Smooth muscle cell (in vitro differentiated cells): ENCODE data around the gene PLEKHJ1. TPM values are rescaled to one million over a fixed set of nuclear protein-coding genes. Genes with fewer than 3 reads are reported as not detected.

Experiments
- DNase-seq: peaks from one replicate; lab custom pipeline; 2025; ENCODE audit not compliant: unreplicated experiment; lab: John Stamatoyannopoulos, UW
- H2AFZ ChIP-seq: fragments of 200-600 bp; sonication (generic); 2 replicates; pipeline ENCODE4 v1.6.0; 2016; ENCODE audit warnings: antibody characterized with exemption, low read depth, mild to moderate bottlenecking
- H3F3A ChIP-seq: fragments of 200-600 bp; sonication (generic); 2 replicates; pipeline ENCODE4 v1.6.0; 2017; ENCODE audit warnings: antibody characterized with exemption, low read depth
- H3K27ac ChIP-seq: fragments of 200-600 bp; sonication (generic); 2 replicates; pipeline ENCODE4 v1.5.1; 2016; ENCODE audit warnings: low read depth, mild to moderate bottlenecking
- H3K27me3 ChIP-seq: fragments of 200-600 bp; sonication (generic); 2 replicates; pipeline ENCODE4 v1.6.1; 2016; ENCODE audit warnings: low read depth, mild to moderate bottlenecking
- H3K36me3 ChIP-seq: fragments of 200-600 bp; sonication (generic); 2 replicates; pipeline ENCODE4 v1.5.1; 2016; ENCODE audit warnings: low read depth
- H3K4me1 ChIP-seq: fragments of 200-600 bp; sonication (generic); 2 replicates; pipeline ENCODE4 v1.5.1; 2016; ENCODE audit warnings: low read depth
- H3K4me2 ChIP-seq: fragments of 200-600 bp; sonication (generic); 2 replicates; pipeline ENCODE4 v1.6.0; 2016; ENCODE audit warnings: mild to moderate bottlenecking
- H3K4me3 ChIP-seq: fragments of 200-600 bp; sonication (generic); 2 replicates; pipeline ENCODE4 v1.5.1; 2016; ENCODE audit warnings: mild to moderate bottlenecking
- H3K79me2 ChIP-seq: fragments of 200-600 bp; sonication (generic); 2 replicates; pipeline ENCODE4 v1.6.0; 2016; ENCODE audit warnings: low read depth, mild to moderate bottlenecking
- H3K9ac ChIP-seq: fragments of 200-600 bp; sonication (generic); 2 replicates; pipeline ENCODE4 v1.6.0; 2016; ENCODE audit warnings: low read depth
- H3K9me3 ChIP-seq: fragments of 200-600 bp; sonication (generic); replicated peaks from 2 replicates; pipeline ENCODE4 v1.5.1; 2016; ENCODE audit warnings: low read depth
- H4K20me1 ChIP-seq: fragments of 200-600 bp; sonication (generic); 2 replicates; pipeline ENCODE4 v1.6.0; 2016; ENCODE audit warnings: low read depth
- CTCF ChIP-seq: fragments of 200-600 bp; sonication (generic); IDR thresholded peaks from 2 replicates; pipeline ENCODE4 v1.5.1; 2017; ENCODE audit warnings: borderline replicate concordance, mild to moderate bottlenecking, antibody characterized with exemption; ENCODE audit not compliant: insufficient read depth, poor library complexity, severe bottlenecking
- WGBS: methylation state at CpG from one replicate; pipeline ENCODE4 v1.1.7; 2016; ENCODE audit warnings: low lambda C conversion rate; 5-methylcytosine and 5-hydroxymethylcytosine counted together
- polyA plus RNA-seq: library from polyadenylated mRNA; unstranded; fragments of >200 nt; fragmentation: Nextera tagmentation; extraction: Ambion mirVana; gene quantifications from 2 replicates; pipeline ENCODE4 v1.2.1, GENCODE V29; 2016
- total RNA-seq: library from RNA; depleted of rRNA; stranded (reverse); fragments of >200 nt; gene quantifications from 2 replicates; pipeline ENCODE4 v1.2.3, GENCODE V29; 2014

Gene PLEKHJ1
- total and polyA plus RNA-seq, 2 experiments from 2014 or later = 38.6 to 76.5 TPM

GRCh38 chr19:2231621-2232221 is 4.4 kb downstream of the PLEKHJ1 start:
- TF ChIP-seq CTCF = peak; percentile 8
- peaks cover 31% of the 10 kb centered on the region for H3K79me2 ChIP-seq
- H4K20me1 ChIP-seq = peaks cover 25% of the 10 kb centered on the region
- H3K4me3 ChIP-seq = no peak overlapping the region
- H3F3A ChIP-seq = peaks cover 6% of the 10 kb centered on the region
- 90% methylated on average over 20 of the region's 21 CpGs for WGBS
- no peak overlapping the region for H3K9ac ChIP-seq
- H2AFZ ChIP-seq = no peak overlapping the region
- no peak overlapping the region for H3K27ac ChIP-seq
- H3K9me3 ChIP-seq = no peaks in the 10 kb centered on the region
- no peak for DNase-seq
- no peak overlapping the region for H3K4me2 ChIP-seq
- no peaks in the 10 kb centered on the region for H3K27me3 ChIP-seq
- H3K36me3 ChIP-seq = no peaks in the 10 kb centered on the region
- peaks cover 10% of the 10 kb centered on the region for H3K4me1 ChIP-seq

DNA sequence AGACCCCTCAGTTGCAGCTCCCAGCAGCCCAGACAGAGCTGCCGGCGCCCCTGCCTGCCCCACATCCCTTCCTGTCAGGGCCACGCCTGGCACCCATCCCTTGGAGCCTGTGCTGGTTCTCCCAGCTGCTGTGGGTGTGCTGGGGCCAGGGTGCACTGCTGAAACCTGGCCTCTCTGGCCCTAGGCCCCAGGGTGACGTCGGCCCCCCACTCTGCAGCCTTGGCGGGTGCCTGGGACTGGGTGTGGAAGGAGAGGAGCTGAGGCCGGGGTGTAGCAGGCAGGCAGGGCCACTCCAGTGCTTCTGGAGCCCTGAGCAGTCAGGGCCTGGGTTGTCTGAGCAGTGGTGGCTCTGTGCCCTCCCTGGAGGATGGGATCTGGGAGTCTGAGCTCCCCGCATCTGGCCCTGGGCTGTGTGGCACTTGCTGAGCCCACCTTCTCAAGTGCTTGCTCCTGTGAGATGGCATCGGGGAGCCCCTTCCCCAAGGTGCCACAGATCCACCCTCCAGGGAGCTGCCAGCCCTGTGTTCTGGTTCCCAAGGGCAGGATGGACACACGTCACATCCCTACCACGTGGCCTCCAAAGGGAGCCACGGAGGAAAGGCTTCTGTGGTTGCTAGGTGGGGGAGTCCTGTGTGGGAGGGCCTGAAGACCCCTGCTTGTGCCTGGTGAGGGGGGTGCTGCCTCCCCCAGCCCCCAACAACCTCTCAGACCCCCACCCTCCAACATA is 5.2 kb downstream of the PLEKHJ1 start:
- Histone ChIP-seq H3K9me3 (no peaks in the 10 kb centered on the region), H3K79me2 (peaks cover 30% of the 10 kb centered on the region), H3K4me3 (no peak overlapping the region), H3F3A (peaks cover 6% of the 10 kb centered on the region), H4K20me1 (peaks cover 25% of the 10 kb centered on the region), H3K27ac (no peak overlapping the region), H2AFZ (no peak overlapping the region), H3K4me2 (no peak overlapping the region), H3K9ac (no peak overlapping the region), H3K36me3 (no peaks in the 10 kb centered on the region), H3K4me1 (peaks cover 10% of the 10 kb centered on the region), H3K27me3 (no peaks in the 10 kb centered on the region)
- WGBS = 95% methylated on average over 12 of the region's 12 CpGs
- no peak for TF ChIP-seq CTCF
- no peak for DNase-seq

DNA sequence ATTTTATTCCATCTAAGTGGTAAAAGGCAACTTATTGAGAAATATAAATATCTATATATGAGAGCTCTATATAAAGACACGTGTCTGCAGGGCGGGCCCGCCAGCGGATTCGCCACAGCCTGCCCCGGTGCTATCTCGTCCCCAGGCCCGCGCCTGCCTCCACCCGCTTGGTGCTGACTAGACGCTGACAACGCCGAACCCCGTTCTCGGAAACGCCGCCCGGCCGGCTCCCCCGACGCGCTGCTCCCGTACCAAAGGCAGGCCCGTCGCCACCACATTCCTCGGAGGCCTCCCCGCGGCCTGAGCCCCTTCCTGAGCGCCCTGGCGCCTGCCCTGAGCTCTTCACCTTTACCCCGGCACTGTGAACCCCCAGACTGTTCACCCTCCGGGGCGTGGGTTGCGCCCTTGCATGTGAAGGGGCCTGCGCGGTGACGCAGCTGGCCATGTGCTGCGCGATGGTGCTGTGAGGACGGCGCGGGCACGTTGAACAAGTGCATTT is 6.0 kb downstream of the PLEKHJ1 start:
- 97% methylated on average over 42 of the region's 43 CpGs for WGBS
- no peak for TF ChIP-seq CTCF

More for the DNA sequence above, 6.0 kb downstream of the PLEKHJ1 start:
- Histone ChIP-seq H3F3A (peaks cover 6% of the 10 kb centered on the region), H3K9me3 (no peaks in the 10 kb centered on the region), H4K20me1 (peaks cover 25% of the 10 kb centered on the region), H3K27ac (no peak overlapping the region), H3K4me3 (no peak overlapping the region), H3K36me3 (no peaks in the 10 kb centered on the region), H3K79me2 (peaks cover 21% of the 10 kb centered on the region), H2AFZ (no peak overlapping the region), H3K4me2 (no peak overlapping the region), H3K4me1 (peaks cover 7% of the 10 kb centered on the region), H3K9ac (no peak overlapping the region), H3K27me3 (no peaks in the 10 kb centered on the region)
- DNase-seq = no peak
